HG02981 (cell line): ENCODE measurements around the gene FABP1.

Experiments used
- ATAC-seq: cut with Tn5 transposase; IDR thresholded peaks from one replicate; pipeline ENCODE4 v1.9.1; 2021; ENCODE audit warnings: mild to moderate bottlenecking, moderate library complexity; ENCODE audit not compliant: unreplicated experiment

Gene FABP1

GRCh38 chr2:88139203-88139702 is 11.4 kb upstream of the FABP1 start:
- ATAC-seq: no peak

DNA sequence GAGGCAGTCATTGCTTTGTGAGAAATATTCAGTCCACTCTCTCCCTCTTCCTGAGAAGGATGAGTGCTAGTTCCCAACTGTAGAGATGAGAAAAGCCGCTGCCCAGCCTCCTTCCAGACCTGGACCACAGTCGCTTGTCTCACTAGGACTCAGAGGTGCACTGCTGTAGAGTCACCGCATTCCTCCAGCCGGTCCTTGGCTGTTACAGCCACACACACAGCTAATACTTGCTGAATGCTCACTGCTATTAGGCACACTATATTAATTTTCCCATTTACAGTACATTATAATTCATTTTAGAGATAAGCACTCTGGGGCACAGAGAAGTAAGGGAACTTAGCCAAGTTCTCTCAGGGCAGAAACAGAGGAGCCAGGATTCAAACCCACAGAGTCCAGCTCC is 10.0 kb upstream of the FABP1 start:
- no peak for ATAC-seq

DNA sequence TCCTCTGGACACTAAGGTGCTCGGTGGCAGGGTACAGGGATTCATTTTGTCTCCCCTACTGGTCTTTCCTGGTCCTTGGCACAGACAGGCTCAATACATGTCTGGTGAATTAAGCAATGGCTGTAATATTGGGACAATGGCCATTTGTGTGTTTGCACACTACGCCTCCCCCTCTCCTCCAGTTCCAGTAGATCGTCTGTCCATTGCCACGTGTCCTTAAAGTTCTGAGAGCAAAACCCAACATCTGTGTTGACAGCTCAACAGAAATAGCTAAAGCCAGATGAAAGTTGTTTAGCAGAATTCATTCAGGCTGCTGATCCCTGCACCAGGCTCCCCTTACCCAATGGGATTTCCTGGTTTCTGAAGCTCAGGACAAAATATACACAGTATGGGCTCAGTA is 9.0 kb upstream of the FABP1 start:
- ATAC-seq: no peak

- no peak for ATAC-seq
Measured at GRCh38 chr2:88133875-88134274, 6.0 kb upstream of the FABP1 start.

DNA sequence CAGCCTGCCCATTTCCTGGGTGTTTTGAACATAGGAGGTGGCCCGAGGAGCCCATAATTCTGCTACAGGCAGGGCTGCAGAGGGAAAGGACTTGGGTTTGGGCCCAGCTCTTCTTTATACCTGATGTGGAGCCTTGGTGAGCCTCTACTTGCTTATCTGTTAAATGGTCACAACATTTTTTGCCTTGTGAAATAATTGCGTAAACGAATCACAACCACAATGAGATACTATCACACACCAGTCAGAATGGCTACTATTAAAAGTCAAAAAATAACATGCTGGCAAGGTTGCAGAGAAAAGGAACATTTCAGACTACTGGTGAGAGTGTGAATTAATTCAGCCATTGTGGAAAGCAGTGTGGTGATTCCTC is 4.1 kb upstream of the FABP1 start:
- no peak for ATAC-seq

DNA sequence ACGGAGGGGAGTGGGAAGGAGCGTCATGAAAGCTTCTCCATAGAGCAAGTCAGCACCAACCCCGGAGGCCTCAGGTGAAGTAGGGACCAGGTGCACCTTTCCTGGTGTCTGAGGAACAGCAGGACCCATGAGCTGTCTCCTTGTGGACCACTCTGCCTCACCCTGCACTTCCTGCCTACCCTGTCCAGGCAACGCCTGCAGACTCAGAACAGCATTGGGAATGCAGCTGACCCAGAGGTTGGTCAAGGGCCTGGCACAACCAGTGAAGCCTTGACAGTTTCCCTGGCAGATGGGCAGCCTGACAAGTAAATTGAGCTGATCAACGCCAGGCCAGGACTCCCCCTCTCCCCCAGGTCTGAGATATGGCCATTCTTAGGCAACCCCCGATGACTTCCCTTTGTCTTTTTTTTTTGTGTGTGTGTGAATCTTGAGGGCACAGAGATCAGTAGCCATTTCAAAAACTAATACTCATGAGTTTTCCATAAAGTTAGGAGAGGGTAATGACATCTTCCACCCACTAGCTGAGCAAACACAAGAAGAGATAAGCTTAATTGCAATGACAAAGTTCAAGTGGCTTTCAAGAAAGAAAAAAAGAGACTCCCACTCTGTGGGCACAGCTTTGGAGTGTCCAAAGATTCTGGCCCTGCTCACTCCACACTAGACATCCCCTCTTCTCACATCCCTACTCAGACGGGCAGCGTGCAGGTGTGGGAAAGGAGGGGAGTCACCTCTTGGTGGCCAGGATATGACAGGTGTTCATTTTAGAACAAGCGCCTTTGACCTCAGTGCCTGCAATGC is 3.5 kb upstream of the FABP1 start:
- ATAC-seq: no peak

DNA sequence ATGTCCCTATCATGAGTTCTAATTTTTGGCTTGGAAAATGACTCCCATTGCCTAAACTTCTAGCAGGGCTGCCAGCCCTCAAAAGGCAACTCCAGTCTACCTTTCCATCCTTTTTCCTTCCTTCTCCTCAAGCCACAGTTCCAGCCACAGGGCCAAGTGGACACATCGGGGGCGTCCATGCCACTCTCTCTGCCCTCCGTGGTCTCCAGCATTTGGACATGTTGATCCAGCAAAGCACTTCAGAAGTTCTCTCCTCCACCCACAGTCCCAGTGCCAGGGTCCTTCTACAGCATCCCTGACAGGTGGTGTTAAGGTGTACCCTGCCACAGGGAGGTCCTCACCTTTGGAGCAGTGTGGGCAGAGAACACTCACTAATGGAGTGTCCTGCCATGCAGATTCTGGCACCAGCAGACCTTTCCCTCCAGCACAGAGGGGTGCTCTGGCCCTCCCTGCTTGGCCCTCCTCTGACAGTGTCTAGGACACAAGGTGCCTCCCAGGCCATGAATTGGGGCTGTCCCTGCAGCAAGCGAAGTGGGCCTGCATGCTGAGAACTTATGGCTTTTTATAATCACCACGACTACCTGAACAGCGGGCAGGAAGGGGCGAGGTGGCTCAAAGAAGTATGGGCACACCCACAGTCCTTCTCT is 1.6 kb upstream of the FABP1 start:
- no peak for ATAC-seq

GRCh38 chr2:88128654-88129312 is 921 bp upstream of the FABP1 start:
- no peak for ATAC-seq

DNA sequence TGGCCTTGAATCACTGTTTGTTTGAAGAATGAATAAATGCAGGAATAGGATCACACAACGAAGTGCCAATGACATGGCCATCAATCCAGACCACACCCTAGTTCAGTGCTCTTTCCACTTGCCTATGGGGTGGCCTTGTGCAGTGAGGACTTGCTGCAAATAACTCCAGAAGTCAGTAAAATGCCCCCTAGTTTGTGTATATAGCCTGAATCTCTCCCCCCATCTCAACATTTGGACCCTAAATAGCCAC is 299 bp downstream of the FABP1 start:
- ATAC-seq: no peak

DNA sequence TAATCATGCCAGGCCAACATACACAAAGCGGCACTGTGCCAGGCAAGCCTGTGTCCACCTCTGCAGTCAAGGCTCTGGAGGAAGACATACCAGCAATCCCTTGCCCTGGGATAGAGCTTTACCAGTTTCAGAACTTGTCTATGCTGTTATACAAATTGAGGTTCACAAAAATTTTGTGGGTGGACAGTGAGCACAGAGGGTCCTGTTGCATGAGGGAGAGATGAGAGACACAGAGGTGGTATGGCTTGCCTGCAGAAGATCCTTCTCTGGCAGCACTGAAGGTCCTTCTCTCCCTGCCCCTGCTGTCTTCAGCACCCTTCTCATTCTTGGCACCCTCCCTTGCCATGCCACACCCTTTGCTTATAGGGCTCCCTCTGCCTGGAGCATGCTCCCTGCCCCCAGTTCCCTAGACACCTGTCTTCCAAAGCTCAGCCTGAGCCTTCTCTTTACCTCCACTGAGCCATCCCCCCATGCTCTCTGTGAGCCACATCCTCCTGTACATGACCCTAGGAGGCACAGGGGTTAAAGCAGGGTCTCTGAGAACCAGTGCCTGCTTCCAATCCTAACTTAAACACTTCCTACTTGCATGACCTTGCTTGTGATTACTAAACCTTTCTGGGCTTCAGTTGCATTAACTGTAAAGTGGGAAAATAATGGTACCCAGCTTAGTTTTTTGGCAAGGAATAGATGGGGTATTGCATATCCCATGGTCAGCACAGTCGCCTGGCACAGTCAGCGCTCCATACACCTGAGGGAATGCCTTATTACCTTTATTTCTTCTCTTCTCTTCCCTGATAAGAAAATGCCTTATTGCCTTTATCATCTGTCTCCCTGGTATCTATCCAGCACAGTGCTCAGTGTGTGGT is 857 bp downstream of the FABP1 start:
- no peak for ATAC-seq

DNA sequence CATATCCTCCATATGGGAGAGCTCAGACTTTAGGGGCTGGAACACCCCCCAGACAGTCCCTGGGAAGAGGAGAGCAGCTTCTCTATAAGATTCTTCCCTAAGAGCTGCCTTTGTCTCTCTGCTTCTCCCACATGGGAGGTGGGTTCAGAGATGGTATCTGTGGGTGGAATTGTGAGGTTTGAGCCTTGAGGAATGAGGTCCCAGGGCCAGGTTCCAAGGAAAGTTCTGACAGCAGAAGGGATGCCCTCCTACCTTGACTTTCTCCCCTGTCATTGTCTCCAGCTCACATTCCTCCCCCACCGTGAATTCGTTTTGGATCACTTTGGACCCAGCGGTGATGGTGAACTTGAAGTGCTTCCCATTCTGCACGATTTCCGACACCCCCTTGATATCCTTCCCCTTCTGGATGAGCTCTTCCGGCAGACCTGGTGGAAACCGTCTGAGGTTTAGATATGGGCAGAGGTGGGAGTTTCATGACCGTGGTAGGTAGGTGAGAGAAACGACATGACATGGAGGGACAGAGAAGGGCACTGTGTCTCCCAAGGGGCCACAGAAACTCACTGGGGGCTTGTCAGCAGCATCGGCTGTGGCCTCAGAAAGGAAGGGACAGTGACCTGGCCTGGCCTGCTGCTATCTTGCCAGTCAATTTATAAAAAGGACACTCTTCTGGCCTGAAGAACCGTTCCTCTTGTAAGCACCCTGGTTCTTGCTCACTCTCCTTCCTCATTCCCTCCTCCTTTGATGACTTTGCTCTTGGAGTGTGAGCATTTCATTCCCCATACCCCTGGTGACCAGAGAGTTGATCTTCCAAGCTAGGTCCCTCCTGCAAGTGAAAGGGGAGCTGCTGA is 1.7 kb downstream of the FABP1 start:
- ATAC-seq: no peak

- no peak for ATAC-seq
Measured at GRCh38 chr2:88125344-88125923, 2.4 kb downstream of the FABP1 start.

DNA sequence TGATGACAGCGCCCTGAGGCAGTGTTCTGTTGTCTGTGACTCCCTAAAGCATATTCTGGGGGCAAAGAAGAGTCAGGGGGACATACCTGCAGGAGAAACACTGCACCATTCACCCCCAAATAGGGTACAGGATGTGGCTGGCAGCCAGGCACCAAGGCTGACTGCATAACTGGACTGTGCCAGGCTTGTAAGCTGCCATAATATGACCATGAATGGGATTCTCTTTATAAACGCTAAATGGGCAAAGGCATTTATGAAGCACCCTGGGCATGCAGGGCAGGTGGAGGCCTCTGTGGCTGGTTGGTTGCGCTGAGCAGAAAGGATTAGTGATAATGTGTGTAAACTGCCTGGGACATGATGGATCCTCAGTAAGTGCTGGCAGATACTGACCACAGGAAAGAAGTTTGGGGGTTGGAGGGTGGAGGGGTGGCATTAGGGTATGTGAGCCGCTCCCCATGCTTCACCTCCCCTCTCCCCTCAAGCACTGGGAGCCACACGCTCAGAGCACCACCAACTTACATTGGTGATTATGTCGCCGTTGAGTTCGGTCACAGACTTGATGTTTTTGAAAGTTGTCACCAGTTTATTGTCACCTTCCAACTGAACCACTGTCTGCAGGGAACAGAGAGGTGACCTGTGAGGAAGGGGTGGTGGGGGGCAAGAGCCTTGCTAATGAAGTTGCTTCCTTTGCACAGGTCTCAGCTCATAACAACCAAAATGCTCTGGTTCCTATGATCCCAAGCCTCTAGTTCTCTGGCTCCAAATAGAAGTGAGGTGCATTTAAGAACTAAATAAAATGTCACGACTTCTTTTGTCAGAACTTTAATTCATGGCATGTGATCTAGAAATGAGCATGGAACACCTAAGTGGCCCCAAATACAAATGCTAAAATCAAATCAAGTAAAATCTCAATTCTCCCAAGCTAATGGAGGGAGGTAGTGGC is 3.6 kb downstream of the FABP1 start:
- ATAC-seq: no peak

DNA sequence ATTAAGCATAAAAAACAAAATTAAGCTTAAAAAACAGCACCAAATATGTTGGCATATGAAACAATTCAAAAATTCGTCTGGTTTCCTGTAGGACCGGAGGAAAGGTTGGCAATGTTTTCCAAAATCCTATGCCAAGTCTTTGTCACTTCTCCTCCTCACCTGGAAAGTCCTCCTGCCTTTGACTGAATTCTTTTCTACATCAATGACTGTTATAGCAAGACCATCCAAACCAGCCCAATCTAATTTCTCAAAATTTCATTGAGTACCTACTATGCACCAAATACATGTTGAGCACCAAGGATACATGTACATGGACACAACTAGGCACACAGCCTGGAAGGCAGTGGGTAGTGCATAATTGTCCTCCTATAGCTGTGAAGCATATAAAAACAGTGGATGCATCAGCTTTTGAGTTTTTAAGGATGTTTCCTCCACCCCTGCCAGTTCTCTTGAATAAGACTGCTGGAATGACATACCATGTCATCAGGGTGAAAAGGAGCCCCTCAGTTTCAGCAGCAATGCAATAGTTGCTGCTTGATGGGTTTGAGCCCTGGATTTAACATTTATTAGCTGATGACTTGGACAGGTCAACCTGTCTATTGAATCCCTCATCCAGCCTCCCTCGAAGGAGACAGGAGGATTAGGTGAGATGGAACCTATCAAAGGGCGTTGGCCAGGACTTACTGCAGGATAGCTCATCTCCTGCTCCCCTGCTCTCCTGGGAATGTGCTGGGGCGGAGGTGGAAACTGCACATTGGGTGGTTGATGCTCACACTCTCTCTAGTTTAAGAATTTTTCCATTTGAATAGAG is 4.5 kb downstream of the FABP1 start:
- ATAC-seq: no peak

DNA sequence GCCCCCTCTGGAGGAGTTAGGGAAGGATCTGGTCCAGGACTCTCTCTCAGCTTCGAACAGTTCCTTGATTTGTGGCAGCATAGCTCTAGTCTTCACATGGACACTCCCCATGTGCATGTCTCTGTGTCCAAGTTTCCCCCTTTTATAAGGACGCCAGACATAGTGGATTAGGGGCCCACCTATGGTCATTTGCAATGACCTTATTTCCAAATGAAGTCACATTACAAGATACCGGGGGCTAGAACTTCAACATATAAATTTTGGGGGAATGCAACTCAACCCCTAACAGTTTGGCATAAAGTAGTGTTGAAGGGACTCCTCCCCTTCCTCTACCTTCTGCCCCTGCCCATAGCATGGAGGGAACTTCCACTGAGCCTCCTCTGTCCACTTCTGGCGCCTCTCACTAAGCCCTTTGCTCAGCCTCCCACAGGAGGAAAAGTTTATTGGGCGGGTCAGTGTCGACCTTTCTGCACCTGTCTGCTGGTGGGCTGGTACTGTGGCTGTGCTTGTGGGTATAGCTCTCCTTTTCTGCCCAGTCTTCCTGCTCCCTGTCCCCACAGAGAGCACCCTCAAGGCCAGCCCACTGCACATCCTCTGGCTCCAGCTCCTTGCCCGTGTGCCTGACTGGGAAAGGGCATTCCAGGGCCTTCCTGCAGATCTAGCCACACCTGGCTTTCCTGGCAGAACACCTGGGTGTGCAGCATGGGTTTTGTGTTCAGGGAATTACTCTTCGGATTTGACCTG is 5.5 kb downstream of the FABP1 start:
- ATAC-seq: no peak

GRCh38 chr2:88121678-88122077 is 6.2 kb downstream of the FABP1 start:
- ATAC-seq: no peak

- ATAC-seq: no peak
Measured at GRCh38 chr2:88117973-88118372, 9.9 kb downstream of the FABP1 start.
